HEK293 (cell line): ENCODE data around the gene ZNF202.

Experiments
- CTCF ChIA-PET: fragments of 350-600 bp; formaldehyde crosslinking; extraction: SDS; loops from one replicate; lab custom pipeline; 2021; ENCODE audit warnings: antibody characterized with exemption; lab: Yijun Ruan, JAX
- POLR2A ChIA-PET: fragments of 300-600 bp; formaldehyde crosslinking; extraction: SDS; loops from one replicate; lab custom pipeline; 2020; ENCODE audit warnings: antibody characterized with exemption, inconsistent platforms; lab: Yijun Ruan, JAX
- H3K27ac ChIP-seq: fragments of 200-500 bp; sonication (Bioruptor generic); 2 replicates; pipeline ENCODE4 v1.5.1; 2014; ENCODE audit warnings: low read depth, low read length, control low read depth, inconsistent platforms; ENCODE audit errors: extremely low read depth
- H3K36me3 ChIP-seq, 2 experiments: fragments of 200-500 bp in 1 of 2; sonication (Bioruptor generic) in 1 of 2; 1 replicate in 1 of 2; 2 replicates in 1 of 2; pipeline ENCODE4 v1.5.1; 2014 to 2017; ENCODE audit warnings: inconsistent platforms in 2 of 2, low read length in 2 of 2; ENCODE audit not compliant: control insufficient read depth in 2 of 2, insufficient read depth in 1 of 2
- H3K4me1 ChIP-seq: fragments of 200-500 bp; sonication (Bioruptor generic); 2 replicates; pipeline ENCODE4 v1.5.1; 2014; ENCODE audit warnings: mild to moderate bottlenecking, low read length, inconsistent platforms; ENCODE audit not compliant: control insufficient read depth, insufficient read depth
- H3K4me3 ChIP-seq: 2 replicates; pipeline ENCODE4 v1.5.1; 2011; ENCODE audit warnings: low read depth, mild to moderate bottlenecking, control low read depth, low read length, moderate library complexity
- H3K9me3 ChIP-seq: fragments of 200-500 bp; sonication (Bioruptor generic); 2 replicates; pipeline ENCODE4 v1.5.1; 2014; ENCODE audit warnings: low read depth, low read length, inconsistent platforms; ENCODE audit not compliant: control insufficient read depth, insufficient read depth
- HOXA7 ChIP-seq: sonication (generic); formaldehyde crosslinking; IDR thresholded peaks from 2 replicates; pipeline ENCODE4 v1.8.1; 2022; ENCODE audit warnings: missing genetic modification reagents, borderline replicate concordance
- KLF7 ChIP-seq: fragments of 450-650 bp; formaldehyde crosslinking; IDR thresholded peaks from 2 replicates; pipeline ENCODE4 v1.5.1; 2016; ENCODE audit warnings: missing biosample characterization, missing genetic modification characterization, borderline replicate concordance
- SETDB1 ChIP-seq: IDR thresholded peaks from one replicate; pipeline ENCODE4 v1.6.1; 2017; ENCODE audit warnings: mild to moderate bottlenecking, low read length, moderate library complexity, mixed read lengths; ENCODE audit not compliant: insufficient read length
- ZIC2 ChIP-seq: fragments of 450-650 bp; formaldehyde crosslinking; IDR thresholded peaks from 2 replicates; pipeline ENCODE4 v1.5.1; 2016; ENCODE audit warnings: missing biosample characterization, missing genetic modification characterization
- ZNF132 ChIP-seq: fragments of 450-650 bp; formaldehyde crosslinking; IDR thresholded peaks from 2 replicates; pipeline ENCODE4 v1.5.1; 2017; ENCODE audit warnings: missing biosample characterization, missing genetic modification characterization, borderline replicate concordance
- ZNF140 ChIP-seq: fragments of 450-650 bp; formaldehyde crosslinking; IDR thresholded peaks from 2 replicates; pipeline ENCODE4 v1.5.1; 2016; ENCODE audit warnings: missing biosample characterization, missing genetic modification characterization
- ZNF155 ChIP-seq: fragments of 450-650 bp; formaldehyde crosslinking; IDR thresholded peaks from 2 replicates; pipeline ENCODE4 v1.5.1; 2016; ENCODE audit warnings: missing biosample characterization, missing genetic modification characterization
- ZNF174 ChIP-seq: fragments of 450-650 bp; formaldehyde crosslinking; IDR thresholded peaks from 2 replicates; pipeline ENCODE4 v1.5.0; 2017; ENCODE audit warnings: missing biosample characterization, mild to moderate bottlenecking, missing genetic modification characterization
- ZNF2 ChIP-seq: fragments of 450-650 bp; formaldehyde crosslinking; IDR thresholded peaks from 2 replicates; pipeline ENCODE4 v1.5.1; 2016; ENCODE audit warnings: missing biosample characterization, missing genetic modification characterization
- ZNF214 ChIP-seq: fragments of 450-650 bp; formaldehyde crosslinking; IDR thresholded peaks from 2 replicates; pipeline ENCODE4 v1.5.1; 2017; ENCODE audit warnings: missing biosample characterization, mild to moderate bottlenecking, missing genetic modification characterization, borderline replicate concordance
- ZNF239 ChIP-seq: fragments of 450-650 bp; formaldehyde crosslinking; IDR thresholded peaks from 2 replicates; pipeline ENCODE4 v1.5.1; 2016; ENCODE audit warnings: missing biosample characterization, missing genetic modification characterization
- ZNF37A ChIP-seq: fragments of 450-650 bp; IDR thresholded peaks from 2 replicates; pipeline ENCODE4 v1.5.1; 2018; ENCODE audit warnings: missing biosample characterization, missing genetic modification characterization
- ZNF404 ChIP-seq: fragments of 450-650 bp; formaldehyde crosslinking; IDR thresholded peaks from 2 replicates; pipeline ENCODE4 v1.5.1; 2017; ENCODE audit warnings: missing biosample characterization, missing genetic modification characterization
- ZNF473 ChIP-seq: fragments of 450-650 bp; formaldehyde crosslinking; IDR thresholded peaks from 2 replicates; pipeline ENCODE4 v1.5.1; 2017; ENCODE audit warnings: missing biosample characterization, missing genetic modification characterization
- ZNF585B ChIP-seq: fragments of 450-650 bp; formaldehyde crosslinking; IDR thresholded peaks from 2 replicates; pipeline ENCODE4 v1.5.1; 2016; ENCODE audit warnings: missing biosample characterization, missing genetic modification characterization
- ZNF623 ChIP-seq: fragments of 450-650 bp; formaldehyde crosslinking; IDR thresholded peaks from 2 replicates; pipeline ENCODE4 v1.5.1; 2016; ENCODE audit warnings: missing biosample characterization, missing genetic modification characterization
- ZNF624 ChIP-seq: fragments of 450-650 bp; formaldehyde crosslinking; IDR thresholded peaks from 2 replicates; pipeline ENCODE4 v1.5.1; 2017; ENCODE audit warnings: missing biosample characterization, missing genetic modification characterization
- ZNF76 ChIP-seq: fragments of 450-650 bp; formaldehyde crosslinking; IDR thresholded peaks from 2 replicates; pipeline ENCODE4; 2016; ENCODE audit warnings: low read depth, missing biosample characterization, missing genetic modification characterization, borderline replicate concordance
- ZSCAN23 ChIP-seq: fragments of 450-650 bp; formaldehyde crosslinking; IDR thresholded peaks from 2 replicates; pipeline ENCODE4 v1.5.1; 2016; ENCODE audit warnings: missing biosample characterization, missing genetic modification characterization
- TF ChIP-seq, protein P1 (sequence below): fragments of 450-650 bp; formaldehyde crosslinking; IDR thresholded peaks from 2 replicates; pipeline ENCODE4 v1.5.1; 2017; ENCODE audit warnings: missing biosample characterization, missing genetic modification characterization
- TF ChIP-seq, protein P2 (sequence below): fragments of 450-650 bp; formaldehyde crosslinking; IDR thresholded peaks from 2 replicates; pipeline ENCODE4 v1.5.1; 2016; ENCODE audit warnings: missing biosample characterization, missing genetic modification characterization
- TF ChIP-seq, protein P3 (sequence below): fragments of 450-650 bp; formaldehyde crosslinking; IDR thresholded peaks from 2 replicates; pipeline ENCODE4 v1.5.1; 2016; ENCODE audit warnings: missing biosample characterization, missing genetic modification characterization
- TF ChIP-seq, protein P4 (sequence below): fragments of 450-650 bp; formaldehyde crosslinking; IDR thresholded peaks from 2 replicates; pipeline ENCODE4 v1.5.1; 2017; ENCODE audit warnings: missing biosample characterization, missing genetic modification characterization
- TF ChIP-seq, protein P5 (sequence below): fragments of 450-650 bp; formaldehyde crosslinking; IDR thresholded peaks from 2 replicates; pipeline ENCODE4 v1.5.0; 2017; ENCODE audit warnings: missing biosample characterization, missing genetic modification characterization, borderline replicate concordance
- TF ChIP-seq, protein P6 (sequence below): fragments of 450-650 bp; formaldehyde crosslinking; IDR thresholded peaks from 2 replicates; pipeline ENCODE4; 2016; ENCODE audit warnings: missing biosample characterization, missing genetic modification characterization

ZNF202 gene

DNA sequence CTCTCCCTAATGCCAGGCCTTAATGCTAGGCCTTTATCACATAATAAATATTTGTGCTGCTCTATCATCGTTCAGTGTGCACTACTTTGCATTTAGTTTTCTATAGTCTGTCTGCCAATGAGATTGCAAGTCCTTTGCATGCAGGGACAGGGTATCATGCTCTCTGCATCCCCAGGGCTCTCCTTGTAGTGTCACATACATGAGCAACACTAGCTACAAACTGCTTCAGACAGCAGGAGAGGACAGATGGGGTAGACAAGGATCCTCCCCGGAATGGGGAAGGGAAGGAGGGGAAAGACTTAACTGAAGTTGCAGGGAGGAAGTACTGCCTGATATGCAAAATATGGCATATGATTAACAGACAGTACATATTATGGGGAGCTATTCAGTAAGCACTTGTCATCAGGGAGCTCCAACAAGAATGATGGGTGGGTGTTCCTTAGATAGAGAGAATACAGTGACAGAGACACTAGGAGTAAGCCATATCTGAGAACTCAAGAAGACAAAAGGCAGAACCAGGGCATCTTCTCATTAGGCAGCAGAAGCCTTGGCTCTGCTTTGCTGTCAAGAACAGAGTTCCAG lies 42.8 kb downstream of the ZNF202 start:
- ChIA-PET POLR2A (no interaction called here), CTCF (interaction anchor here (0.8 to 4.8 kb wide), 6 partner anchors 9 to 704 kb away, joined by 4 to 25 read pairs (median 6); no protein-coding TSS in a partner anchor)
- H3K4me1 ChIP-seq = peaks cover 2% of the 10 kb centered on the region; the same call in 1 of the 2 replicates
- TF ChIP-seq ZIC2 (no peak), ZNF132 (tag by site-specific recombination) (no peak), ZSCAN23 (tag by site-specific recombination) (no peak), ZNF623 (tag by site-specific recombination) (no peak), ZNF76 (no peak), ZNF585B (tag by site-specific recombination) (no peak), ZNF155 (tag by site-specific recombination) (no peak), ZNF37A (tag by site-specific recombination) (no peak), ZNF404 (no peak), SETDB1 (no peak), ZNF2 (tag by site-specific recombination) (no peak), ZNF473 (tag by site-specific recombination) (no peak), KLF7 (no peak), ZNF174 (no peak)
- TF ChIP-seq, protein P1, sequence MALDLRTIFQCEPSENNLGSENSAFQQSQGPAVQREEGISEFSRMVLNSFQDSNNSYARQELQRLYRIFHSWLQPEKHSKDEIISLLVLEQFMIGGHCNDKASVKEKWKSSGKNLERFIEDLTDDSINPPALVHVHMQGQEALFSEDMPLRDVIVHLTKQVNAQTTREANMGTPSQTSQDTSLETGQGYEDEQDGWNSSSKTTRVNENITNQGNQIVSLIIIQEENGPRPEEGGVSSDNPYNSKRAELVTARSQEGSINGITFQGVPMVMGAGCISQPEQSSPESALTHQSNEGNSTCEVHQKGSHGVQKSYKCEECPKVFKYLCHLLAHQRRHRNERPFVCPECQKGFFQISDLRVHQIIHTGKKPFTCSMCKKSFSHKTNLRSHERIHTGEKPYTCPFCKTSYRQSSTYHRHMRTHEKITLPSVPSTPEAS = no peak
- TF ChIP-seq, protein P2, sequence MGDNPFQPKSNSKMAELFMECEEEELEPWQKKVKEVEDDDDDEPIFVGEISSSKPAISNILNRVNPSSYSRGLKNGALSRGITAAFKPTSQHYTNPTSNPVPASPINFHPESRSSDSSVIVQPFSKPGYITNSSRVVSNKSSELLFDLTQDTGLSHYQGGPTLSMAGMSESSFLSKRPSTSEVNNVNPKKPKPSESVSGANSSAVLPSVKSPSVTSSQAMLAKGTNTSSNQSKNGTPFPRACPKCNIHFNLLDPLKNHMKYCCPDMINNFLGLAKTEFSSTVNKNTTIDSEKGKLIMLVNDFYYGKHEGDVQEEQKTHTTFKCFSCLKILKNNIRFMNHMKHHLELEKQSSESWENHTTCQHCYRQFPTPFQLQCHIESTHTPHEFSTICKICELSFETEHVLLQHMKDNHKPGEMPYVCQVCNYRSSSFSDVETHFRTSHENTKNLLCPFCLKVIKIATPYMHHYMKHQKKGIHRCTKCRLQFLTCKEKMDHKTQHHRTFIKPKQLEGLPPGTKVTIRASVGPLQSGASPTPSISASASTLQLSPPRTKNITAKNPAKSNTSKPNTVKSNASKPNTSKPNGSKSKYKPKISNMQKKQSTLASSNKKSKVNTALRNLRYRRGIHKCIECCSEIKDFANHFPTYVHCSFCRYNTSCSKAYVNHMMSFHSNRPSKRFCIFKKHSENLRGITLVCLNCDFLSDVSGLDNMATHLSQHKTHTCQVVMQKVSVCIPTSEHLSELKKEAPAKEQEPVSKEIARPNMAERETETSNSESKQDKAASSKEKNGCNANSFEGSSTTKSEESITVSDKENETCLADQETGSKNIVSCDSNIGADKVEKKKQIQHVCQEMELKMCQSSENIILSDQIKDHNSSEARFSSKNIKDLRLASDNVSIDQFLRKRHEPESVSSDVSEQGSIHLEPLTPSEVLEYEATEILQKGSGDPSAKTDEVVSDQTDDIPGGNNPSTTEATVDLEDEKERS (tag by site-specific recombination) = no peak
- H3K36me3 ChIP-seq = no peaks in the 10 kb centered on the region
- H3K27ac ChIP-seq = no peak overlapping the region
- H3K4me3 ChIP-seq = no peak overlapping the region
- no peaks in the 10 kb centered on the region for H3K9me3 ChIP-seq

DNA sequence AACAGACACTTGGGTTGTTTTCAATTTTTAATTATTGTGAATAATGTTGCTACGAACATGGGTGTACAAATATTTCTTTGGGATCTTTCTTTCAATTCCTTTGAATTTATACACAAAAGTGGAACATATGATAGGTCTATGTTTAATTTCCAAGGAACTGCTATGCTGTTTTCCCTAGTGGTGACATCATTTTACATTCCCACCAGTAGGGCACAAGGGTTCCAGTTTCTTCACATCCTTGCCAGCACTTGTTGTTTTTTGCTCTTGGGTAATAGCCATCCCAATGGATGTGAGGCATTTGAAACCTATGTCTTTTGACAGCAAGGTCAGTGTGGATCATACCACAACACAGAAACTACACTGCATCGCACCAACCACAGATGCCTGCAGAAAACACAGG lies 45.3 kb downstream of the ZNF202 start:
- Histone ChIP-seq H3K36me3 (no peaks in the 10 kb centered on the region), H3K4me1 (no peaks in the 10 kb centered on the region), H3K9me3 (no peaks in the 10 kb centered on the region), H3K27ac (no peak overlapping the region), H3K4me3 (no peak overlapping the region)
- POLR2A ChIA-PET = no interaction called here
- CTCF ChIA-PET = interaction anchor here (0.7 kb wide), 1 partner anchor 11 kb away, joined by 3 read pairs; no protein-coding TSS in a partner anchor
- TF ChIP-seq, protein P3, sequence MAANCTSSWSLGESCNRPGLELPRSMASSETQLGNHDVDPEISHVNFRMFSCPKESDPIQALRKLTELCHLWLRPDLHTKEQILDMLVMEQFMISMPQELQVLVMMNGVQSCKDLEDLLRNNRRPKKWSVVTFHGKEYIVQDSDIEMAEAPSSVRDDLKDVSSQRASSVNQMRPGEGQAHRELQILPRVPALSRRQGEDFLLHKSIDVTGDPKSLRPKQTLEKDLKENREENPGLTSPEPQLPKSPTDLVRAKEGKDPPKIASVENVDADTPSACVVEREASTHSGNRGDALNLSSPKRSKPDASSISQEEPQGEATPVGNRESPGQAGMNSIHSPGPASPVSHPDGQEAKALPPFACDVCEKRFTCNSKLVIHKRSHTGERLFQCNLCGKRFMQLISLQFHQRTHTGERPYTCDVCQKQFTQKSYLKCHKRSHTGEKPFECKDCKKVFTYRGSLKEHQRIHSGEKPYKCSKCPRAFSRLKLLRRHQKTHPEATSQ (tag by site-specific recombination) = no peak
- TF ChIP-seq HOXA7 (no peak), ZNF239 (no peak), ZNF140 (tag by site-specific recombination) (no peak), ZNF214 (no peak), ZNF624 (tag by site-specific recombination) (no peak)
- TF ChIP-seq, protein P4, sequence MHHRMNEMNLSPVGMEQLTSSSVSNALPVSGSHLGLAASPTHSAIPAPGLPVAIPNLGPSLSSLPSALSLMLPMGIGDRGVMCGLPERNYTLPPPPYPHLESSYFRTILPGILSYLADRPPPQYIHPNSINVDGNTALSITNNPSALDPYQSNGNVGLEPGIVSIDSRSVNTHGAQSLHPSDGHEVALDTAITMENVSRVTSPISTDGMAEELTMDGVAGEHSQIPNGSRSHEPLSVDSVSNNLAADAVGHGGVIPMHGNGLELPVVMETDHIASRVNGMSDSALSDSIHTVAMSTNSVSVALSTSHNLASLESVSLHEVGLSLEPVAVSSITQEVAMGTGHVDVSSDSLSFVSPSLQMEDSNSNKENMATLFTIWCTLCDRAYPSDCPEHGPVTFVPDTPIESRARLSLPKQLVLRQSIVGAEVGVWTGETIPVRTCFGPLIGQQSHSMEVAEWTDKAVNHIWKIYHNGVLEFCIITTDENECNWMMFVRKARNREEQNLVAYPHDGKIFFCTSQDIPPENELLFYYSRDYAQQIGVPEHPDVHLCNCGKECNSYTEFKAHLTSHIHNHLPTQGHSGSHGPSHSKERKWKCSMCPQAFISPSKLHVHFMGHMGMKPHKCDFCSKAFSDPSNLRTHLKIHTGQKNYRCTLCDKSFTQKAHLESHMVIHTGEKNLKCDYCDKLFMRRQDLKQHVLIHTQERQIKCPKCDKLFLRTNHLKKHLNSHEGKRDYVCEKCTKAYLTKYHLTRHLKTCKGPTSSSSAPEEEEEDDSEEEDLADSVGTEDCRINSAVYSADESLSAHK (tag by site-specific recombination) = no peak
- TF ChIP-seq, protein P5, sequence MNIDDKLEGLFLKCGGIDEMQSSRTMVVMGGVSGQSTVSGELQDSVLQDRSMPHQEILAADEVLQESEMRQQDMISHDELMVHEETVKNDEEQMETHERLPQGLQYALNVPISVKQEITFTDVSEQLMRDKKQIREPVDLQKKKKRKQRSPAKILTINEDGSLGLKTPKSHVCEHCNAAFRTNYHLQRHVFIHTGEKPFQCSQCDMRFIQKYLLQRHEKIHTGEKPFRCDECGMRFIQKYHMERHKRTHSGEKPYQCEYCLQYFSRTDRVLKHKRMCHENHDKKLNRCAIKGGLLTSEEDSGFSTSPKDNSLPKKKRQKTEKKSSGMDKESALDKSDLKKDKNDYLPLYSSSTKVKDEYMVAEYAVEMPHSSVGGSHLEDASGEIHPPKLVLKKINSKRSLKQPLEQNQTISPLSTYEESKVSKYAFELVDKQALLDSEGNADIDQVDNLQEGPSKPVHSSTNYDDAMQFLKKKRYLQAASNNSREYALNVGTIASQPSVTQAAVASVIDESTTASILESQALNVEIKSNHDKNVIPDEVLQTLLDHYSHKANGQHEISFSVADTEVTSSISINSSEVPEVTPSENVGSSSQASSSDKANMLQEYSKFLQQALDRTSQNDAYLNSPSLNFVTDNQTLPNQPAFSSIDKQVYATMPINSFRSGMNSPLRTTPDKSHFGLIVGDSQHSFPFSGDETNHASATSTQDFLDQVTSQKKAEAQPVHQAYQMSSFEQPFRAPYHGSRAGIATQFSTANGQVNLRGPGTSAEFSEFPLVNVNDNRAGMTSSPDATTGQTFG = no peak
- TF ChIP-seq, protein P6, sequence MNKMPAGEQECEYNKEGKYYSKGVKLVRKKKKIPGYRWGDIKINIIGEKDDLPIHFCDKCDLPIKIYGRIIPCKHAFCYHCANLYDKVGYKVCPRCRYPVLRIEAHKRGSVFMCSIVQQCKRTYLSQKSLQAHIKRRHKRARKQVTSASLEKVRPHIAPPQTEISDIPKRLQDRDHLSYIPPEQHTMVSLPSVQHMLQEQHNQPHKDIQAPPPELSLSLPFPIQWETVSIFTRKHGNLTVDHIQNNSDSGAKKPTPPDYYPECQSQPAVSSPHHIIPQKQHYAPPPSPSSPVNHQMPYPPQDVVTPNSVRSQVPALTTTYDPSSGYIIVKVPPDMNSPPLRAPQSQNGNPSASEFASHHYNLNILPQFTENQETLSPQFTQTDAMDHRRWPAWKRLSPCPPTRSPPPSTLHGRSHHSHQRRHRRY = no peak
